Measurements from ENCODE around the gene MAP3K14.
"Not testable (repeated sequence)": the region's sequence is repeated elsewhere in the genome, so short reads cannot be mapped to it uniquely, and the experiment has no call there.

MAP3K14 gene
- long read RNA-seq, donor 1, full-length matches to known transcripts: 1 of 1 reads
- long read RNA-seq, donor 1, partial matches to known transcripts: 0 of 1 reads
- long read RNA-seq, donor 1, other reads (novel, unspliced or antisense): 0 of 1 reads
- long read RNA-seq, donor 2: 0 reads
- long read RNA-seq, donor 3: 0 reads
- long read RNA-seq, donor 4: 0 reads
- long read RNA-seq, donor 5, full-length matches to known transcripts: 1 of 1 reads
- long read RNA-seq, donor 5, partial matches to known transcripts: 0 of 1 reads
- long read RNA-seq, donor 5, other reads (novel, unspliced or antisense): 0 of 1 reads
- long read RNA-seq, donor 6, full-length matches to known transcripts: 1 of 1 reads
- long read RNA-seq, donor 6, partial matches to known transcripts: 0 of 1 reads
- long read RNA-seq, donor 6, other reads (novel, unspliced or antisense): 0 of 1 reads
- long read RNA-seq, donor 7: 0 reads
- long read RNA-seq, donor 8, full-length matches to known transcripts: 2 of 2 reads
- long read RNA-seq, donor 8, partial matches to known transcripts: 0 of 2 reads
- long read RNA-seq, donor 8, other reads (novel, unspliced or antisense): 0 of 2 reads

GRCh38 chr17:45316434-45317110 is at the start of gene MAP3K14:
Gene MAP3K14 (minus strand): TSS chr17:45317020. CDS start chr17:45290745, 26,275 bp downstream.
- peak; percentile 79 for DNase-seq

DNA sequence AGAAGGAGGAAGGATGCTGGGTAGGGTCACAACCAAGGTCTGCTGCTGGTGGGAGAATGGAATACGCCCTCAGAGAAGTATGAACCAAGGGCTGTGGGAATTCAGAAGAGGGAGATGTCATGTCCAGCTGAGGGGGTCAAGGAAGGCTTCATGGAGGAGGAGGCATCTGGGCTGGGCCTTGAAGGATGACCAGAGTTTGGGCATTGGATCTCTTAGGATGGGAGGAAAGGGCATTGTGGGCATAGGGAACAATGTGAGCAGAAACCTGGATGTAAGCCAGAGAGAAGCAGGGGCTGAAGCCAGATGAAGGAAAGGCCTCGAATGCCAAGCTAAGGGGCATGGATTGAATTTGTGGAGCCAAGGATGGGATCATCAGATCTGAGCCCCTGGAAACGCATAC is 49.2 kb upstream of the MAP3K14 start:
- no peak for DNase-seq

DNA sequence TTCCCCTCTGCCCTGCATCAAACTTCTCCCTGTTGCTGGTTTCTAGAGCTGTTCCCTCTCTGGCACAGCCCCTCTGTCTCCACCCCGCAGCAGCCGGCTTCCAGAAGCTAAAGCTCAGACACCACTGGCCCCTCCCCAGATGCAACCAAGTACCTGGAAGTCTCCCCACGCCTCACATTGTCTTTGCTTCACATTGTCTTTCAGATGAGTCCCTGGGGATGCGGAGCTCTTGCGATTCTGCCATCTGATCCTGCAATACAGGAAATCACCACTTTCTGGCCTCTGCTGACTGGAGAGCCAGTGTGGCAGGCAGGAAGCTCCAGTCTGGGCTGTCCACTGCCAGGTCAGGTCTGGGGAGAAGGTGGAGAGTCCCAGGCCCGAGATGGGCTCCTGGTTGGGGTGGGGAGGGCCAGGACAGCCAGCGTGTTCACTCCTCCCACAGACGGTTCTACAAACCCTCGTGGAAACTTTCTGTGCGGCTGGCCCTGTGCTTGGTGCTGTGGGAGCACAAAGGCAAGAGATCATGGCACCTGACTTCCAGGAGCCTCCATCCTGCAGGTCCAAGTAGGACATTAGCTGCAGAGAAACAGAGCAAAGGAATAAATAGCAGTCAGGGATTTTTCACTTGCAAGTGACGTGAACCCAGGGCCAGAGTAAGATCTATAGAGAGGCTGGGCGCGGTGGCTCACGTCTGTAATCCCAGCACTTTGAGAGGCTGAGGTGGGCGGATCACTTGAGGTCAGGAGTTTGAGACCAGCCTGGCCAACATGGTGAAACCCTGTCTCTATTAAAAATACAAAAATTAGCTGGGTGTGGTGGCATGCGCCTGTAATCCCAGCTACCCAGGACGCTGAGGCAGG is 47.9 kb upstream of the MAP3K14 start:
- DNase-seq: no peak

DNA sequence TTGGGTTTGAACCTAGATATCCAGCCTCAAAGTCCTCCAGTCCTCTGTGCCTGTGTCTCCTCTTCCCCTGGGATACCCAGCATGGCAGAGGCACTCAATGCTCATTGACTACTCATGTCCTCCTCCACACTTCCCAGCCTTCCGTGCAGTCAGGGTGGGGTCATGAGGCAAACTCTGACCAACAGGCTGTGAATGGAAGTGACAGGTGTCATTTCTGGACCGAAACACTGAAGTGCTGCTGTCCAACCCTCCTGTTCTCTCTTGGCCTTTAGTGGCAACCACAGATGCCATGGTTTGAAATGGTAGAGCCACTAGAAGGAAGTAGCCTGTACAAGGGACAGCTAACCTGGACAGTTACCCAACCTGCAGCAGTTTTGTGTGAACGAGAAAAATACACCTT is 46.7 kb upstream of the MAP3K14 start:
- DNase-seq: no peak

DNA sequence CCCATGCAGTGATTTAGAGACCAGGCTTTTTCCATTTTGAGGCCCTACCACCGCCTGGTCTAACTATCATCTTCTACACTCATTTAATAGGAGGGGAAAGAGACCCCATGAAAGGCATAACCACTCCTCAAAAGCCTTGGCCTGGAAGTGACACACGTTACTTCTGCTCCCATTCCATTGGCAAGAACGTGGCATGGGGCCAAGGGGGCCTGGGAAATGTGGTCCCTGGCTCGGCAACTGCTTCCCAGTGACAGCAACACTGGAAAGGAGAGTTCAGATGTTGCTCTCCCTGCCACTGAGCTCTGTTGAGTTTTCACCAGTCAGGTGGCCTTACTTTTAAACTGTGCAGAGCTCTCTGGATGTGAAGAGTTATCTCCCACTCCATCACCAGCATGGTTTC is 45.2 kb upstream of the MAP3K14 start:
- DNase-seq: no peak

DNA sequence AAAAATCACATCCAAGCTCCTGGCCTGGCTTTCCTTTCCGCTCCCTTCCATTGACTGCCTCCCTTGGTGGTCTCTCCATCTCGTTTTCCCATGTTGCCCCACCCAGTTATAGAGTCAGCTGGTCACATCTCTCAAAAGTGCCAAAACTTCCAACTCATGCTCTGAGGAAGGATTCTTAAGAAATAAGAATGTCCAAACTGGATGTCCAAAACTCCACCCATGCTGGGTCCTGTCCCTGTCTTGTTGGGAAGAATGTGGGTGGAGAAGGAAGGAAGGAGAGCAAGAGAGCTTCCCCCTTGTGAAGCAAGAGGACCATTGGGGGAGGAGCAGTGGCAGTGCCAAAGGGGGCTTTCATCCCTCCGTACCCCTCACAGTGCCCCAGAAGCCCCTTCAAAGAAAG is 44.6 kb upstream of the MAP3K14 start:
- DNase-seq: no peak

DNA sequence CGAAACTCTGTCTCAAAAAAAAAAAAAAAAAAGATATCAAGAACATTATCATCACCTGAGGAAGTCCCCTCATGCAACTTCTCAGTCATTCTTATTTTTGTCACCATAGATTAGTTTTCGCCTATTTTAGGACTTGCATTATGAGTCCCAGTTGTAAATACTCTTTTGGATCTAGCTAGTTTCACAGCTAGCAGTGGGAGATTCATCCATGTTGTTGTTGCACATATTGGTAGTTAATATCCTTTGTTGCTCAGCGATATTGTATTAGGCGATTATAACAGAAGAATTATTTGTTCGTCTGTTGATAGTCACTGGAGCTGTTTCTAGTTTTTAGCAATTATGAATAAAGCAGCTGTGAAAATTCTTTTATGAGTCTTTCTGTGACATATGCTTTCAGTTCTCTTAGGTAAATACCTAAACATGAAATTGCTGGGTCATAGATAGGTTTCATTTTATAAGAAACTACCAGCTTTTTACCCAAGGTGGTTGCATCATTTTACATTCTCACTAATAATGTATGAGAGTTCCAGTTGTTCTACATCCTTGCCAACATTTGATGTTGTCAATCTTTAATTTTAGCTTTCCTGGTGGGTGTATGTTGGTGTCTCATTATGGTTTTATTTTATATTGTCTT is 40.7 kb upstream of the MAP3K14 start:
- no peak for DNase-seq

DNA sequence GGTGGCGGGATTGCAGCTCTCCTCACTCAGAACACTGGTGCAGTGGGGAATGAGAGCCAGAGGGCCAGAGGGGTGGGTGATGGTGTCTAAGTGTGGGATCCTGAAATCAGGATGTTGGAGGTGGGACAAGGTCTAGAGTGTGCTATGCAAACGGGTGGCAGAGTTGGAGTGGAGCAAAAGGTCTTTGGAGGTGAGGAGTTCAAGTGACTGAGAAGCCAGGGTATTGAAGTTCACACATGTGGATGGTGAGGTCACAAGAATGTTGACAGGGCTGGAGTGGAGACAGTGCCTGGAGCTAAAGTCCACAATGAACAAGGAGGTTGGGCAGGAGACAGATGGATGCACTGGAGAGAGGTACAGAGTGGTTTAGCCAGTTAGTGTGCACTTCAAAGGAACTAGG is 38.3 kb upstream of the MAP3K14 start:
- DNase-seq: no peak

DNA sequence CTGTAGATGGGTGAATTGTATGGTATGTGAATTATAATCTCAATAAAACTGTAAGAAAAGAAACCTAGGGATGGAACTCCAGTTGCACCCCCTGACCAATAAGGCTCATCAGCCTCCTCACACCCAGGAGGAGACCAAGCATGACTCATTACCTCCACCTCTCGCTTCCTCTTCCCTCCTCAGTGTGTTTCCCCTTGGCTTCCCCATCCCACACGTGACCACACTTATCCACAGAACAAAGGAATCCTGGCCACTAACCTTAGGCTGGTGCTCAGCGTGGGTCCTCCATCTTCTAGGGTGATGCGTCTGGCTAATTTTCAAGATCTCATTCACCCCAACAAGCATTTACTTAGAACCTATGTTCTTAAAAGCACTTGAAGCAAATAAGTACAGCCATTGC is 36.2 kb upstream of the MAP3K14 start:
- no peak for DNase-seq

- DNase-seq: no peak
Observed at GRCh38 chr17:45351831-45352230, 35.0 kb upstream of the MAP3K14 start.

DNA sequence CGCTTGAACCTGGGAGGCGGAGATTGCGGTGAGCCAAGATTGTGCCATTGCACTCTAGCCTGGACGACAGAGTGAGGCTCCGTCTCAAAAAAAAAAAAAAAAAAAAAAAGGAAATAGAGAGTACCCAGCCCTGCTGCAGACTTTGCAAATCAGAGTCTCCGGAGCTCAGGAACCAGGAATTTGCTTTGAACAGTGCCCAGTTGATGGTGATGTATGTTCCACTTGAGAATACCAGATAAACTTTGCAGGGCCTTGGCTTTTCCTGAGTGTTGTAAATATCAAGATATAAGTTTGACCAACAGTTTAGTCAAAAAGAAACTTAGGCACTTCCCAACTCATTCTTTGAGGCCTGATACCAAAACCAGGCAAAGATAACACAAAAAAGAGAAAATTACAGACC is 30.6 kb upstream of the MAP3K14 start:
- DNase-seq: no peak

- DNase-seq: no peak
Observed at GRCh38 chr17:45346216-45347015, 29.6 kb upstream of the MAP3K14 start.

DNA sequence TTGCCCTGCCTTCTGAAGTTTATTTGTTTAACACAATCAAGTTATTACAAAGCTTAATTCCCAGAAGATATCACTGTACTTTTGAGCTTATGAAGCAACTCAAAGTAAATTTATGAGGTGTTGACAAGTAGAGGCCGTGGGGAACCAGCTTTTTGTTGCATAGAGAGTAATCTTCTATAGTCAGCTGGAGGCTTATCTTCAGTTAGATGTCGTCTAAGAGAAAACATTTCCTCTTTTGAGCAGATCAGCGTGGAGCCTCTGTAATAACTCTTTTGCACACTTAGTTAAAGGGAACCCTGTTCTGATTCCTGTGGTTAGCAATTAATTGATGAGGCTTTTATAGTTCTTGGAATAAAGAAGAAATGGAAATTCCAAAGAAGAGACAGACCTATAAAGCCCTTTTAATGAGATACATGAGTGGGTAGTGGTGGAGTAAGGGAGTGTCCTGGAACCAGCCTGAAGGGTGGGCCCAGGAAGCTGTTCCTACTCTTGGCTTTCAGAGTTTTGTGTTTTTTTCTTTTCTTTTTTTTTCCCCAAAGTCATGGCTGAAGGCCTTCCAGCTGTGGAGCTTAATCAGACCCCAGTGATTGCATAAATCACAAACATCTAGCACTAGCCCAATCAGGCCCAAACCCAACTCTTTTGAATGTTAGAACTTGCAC is 28.9 kb upstream of the MAP3K14 start:
- DNase-seq: no peak

DNA sequence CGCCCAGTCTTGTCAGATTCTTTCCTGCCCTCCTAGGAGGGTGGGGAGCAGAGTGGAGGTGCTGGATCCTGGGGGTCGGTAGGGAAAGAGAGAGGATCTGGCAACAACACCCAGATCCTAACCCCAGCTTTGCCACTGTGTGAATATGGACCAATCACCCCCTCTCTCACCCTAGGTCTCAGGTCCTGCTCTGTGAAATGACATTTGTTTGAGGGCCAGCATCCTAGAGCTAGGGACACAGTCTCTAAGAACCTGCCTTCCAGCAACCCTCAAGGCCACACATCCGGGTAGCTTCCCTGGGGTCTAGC is 28.4 kb upstream of the MAP3K14 start:
- DNase-seq: no peak

GRCh38 chr17:45343967-45344664 is 27.3 kb upstream of the MAP3K14 start:
- DNase-seq: not testable (repeated sequence)

DNA sequence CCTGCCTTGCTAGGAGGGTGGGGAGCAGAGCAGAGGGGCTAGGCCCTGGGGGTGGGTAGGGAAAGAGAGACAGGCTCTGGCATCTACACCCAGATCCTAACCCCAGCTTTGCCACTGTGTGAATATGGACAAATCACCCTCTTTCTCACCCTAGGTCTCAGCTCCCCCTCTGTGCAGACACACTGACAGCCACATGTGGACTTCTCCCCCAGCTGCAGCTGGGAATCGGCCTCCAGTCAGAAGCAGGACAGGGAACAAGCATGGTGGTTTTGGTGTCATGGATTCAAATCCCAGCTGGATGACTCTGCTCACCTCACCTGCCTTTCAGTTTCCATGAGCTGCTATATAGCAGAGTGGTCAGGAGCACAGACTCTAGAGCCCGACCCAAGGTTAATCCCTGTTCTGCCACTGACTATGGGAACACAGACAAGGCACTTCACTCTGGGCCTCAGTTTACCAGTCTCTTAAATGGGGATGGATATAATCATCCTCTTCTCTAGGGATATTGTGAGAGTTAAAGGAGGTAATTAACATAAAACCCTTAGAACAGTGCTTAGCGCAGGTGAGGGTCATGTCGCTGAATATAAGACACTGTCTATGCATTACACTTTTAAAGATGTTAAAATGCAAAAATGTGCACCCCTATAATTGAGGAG is 26.2 kb upstream of the MAP3K14 start:
- no peak for DNase-seq

- no peak for DNase-seq
Observed at GRCh38 chr17:45342306-45342705, 25.5 kb upstream of the MAP3K14 start.

DNA sequence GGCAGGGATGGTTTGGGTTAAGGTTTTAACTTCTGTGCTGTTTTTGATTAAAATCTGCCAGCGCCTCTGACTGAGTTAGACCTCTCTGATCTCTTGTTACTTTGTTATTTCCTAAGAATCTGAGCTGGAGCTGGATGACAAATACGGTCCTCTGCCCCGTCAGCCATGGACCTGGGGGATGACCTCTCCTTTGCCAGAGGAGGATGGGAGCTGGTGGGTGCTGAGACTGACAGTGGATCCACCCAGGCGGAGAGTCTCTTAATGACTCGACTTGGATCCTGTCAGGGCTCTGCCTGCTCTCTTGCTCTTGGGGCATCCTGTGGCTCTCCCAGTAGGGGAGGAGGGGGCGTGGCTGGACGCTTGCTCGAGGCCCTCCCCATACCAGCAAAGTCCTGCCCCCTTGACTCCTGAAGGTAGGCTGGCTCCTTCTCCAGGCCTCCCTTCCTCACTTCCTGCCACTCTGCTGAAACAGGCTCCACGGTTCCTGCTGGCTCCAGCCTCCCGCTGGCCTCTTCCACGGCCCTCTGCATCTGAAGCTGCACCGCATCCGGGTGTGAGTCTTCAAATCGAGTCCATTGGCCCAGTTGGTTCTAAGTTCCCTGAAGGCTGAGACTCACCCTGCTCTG is 24.8 kb upstream of the MAP3K14 start:
- DNase-seq: peak; percentile 47

Data from right kidney (tissue), 9 donors.